Stomach (tissue), 9 donors: ENCODE results near the gene SESTD1. TPM values are rescaled to one million over a fixed set of nuclear protein-coding genes. Genes with fewer than 3 reads are reported as not detected.

Experiments
- DNase-seq, 2 donors: peaks; one replicate each; pipeline versions ENCODE4 v3.0.0 to v3.0.0-alpha.2; 2013 to 2019
- H3K27ac ChIP-seq, 5 donors: fragments of 200-600 bp in 4 of 5; sonication (generic) in 4 of 5; one replicate each; pipeline ENCODE4 v1.5.1; 2013 to 2019; ENCODE audit warnings: mild to moderate bottlenecking in 1 of 5, moderate library complexity in 1 of 5
- H3K27me3 ChIP-seq, 3 donors: fragments of 200-600 bp; sonication (generic); one replicate each; pipeline ENCODE4 v1.5.1; 2017 to 2019; ENCODE audit warnings: mixed run types in 1 of 3
- H3K36me3 ChIP-seq, 4 donors: fragments of 200-600 bp; sonication (generic); 1 replicate in 3 of 4; 2 replicates in 1 of 4; pipeline ENCODE4 v1.5.1; 2016 to 2019
- H3K4me1 ChIP-seq, 4 donors: fragments of 200-600 bp; sonication (generic); one replicate each; pipeline ENCODE4 v1.5.1; 2016 to 2019
- H3K4me3 ChIP-seq, 4 donors: fragments of 200-600 bp; sonication (generic) in 3 of 4; one replicate each; pipeline ENCODE4 v1.5.1; 2016 to 2019; ENCODE audit warnings: mild to moderate bottlenecking in 1 of 4
- H3K9me3 ChIP-seq, 4 donors: fragments of 200-600 bp; sonication (generic); one replicate each; pipeline ENCODE4 v1.5.1; 2016 to 2019
- CTCF ChIP-seq, 7 experiments: fragments of 450-650 bp in 4 of 7; fragments of 200-600 bp in 3 of 7; sonication (generic) in 3 of 7; IDR thresholded peaks; one replicate each; pipeline ENCODE4 v1.5.1; 2016 to 2019; ENCODE audit warnings: antibody characterized with exemption in 7 of 7, control low read depth in 2 of 7, mild to moderate bottlenecking in 1 of 7
- EP300 ChIP-seq: sonication (generic); formaldehyde crosslinking; IDR thresholded peaks from one replicate; pipeline ENCODE4 v1.6.1; 2017; ENCODE audit warnings: antibody characterized with exemption
- POLR2A ChIP-seq, 4 donors: fragments of 450-650 bp; IDR thresholded peaks; one replicate each; pipeline ENCODE4 v1.6.1; 2016; ENCODE audit warnings: antibody characterized with exemption in 4 of 4, control low read depth in 2 of 4, mild to moderate bottlenecking in 1 of 4, moderate library complexity in 1 of 4
- POLR2AphosphoS5 ChIP-seq, 3 donors: sonication (generic); formaldehyde crosslinking; IDR thresholded peaks; one replicate each; pipeline ENCODE4 v1.6.1; 2016; ENCODE audit warnings: antibody characterized with exemption in 3 of 3
- WGBS, 5 donors: extraction: QIAGEN DNeasy Blood & Tissue Kit in 3 of 5; methylation state at CpG; one replicate each; pipeline versions ENCODE4 v1.1.5 to v1.1.7; 2013 to 2018; 5-methylcytosine and 5-hydroxymethylcytosine counted together
- intact Hi-C: fragments of 100-400 bp; cut with DNase I; formaldehyde crosslinking; loops from one replicate; pipeline ENCODE4 v1.15.1; 2023; ENCODE audit warnings: low total_unique reads
- polyA plus RNA-seq, 3 donors: library from polyadenylated mRNA; stranded (reverse); fragments of 200-250 nt; gene quantifications; one replicate each; pipeline ENCODE4 v1.2.3, GENCODE V29; 2013
- total RNA-seq, 5 donors: library from RNA; depleted of rRNA; stranded (reverse); fragments of >200 nt; gene quantifications; one replicate each; pipeline versions ENCODE4 v1.1.0 to v1.2.3, GENCODE V29; 2014 to 2016
- donor health status: healthy with polysubstance abuse.
- donor health status: Bipolar disorder and iron deficiency.
- donor health status: healthy.

The SESTD1 gene
- total and polyA plus RNA-seq, 8 donors: 7.4 to 159 (median 26.2) TPM

- Histone ChIP-seq H3K4me1 (peaks cover 5 to 41% (median 9%) of the 10 kb centered on the region in 4 donors), H3K27ac (peak overlapping the region in 3 of 5 donors; percentile 16 to 39 (median 35)), H3K4me3 (no peak overlapping the region), H3K9me3 (no peaks in the 10 kb centered on the region), H3K27me3 (no peaks in the 10 kb centered on the region), H3K36me3 (no peaks in the 10 kb centered on the region)
- TF ChIP-seq EP300: no peak
- TF ChIP-seq POLR2AphosphoS5 (IDR thresholded peaks at IDR 0.05): no peak
- TF ChIP-seq CTCF (IDR thresholded peaks at IDR 0.05): no peak
- TF ChIP-seq POLR2A (IDR thresholded peaks at IDR 0.05): no peak
- WGBS, 5 donors: 54 to 74% (median 69%) methylated on average over 5 of the region's 5 CpGs
- intact Hi-C loops: no loop called here
- no peak for DNase-seq
These were observed 31.5 kb downstream of the SESTD1 start for GRCh38 chr2:179233083-179233490.

GRCh38 chr2:179226961-179227259 is 37.7 kb downstream of the SESTD1 start:
- Histone ChIP-seq H3K27ac (no peak overlapping the region), H3K4me3 (no peak overlapping the region), H3K4me1 (peaks cover 0 to 29% (median 15%) of the 10 kb centered on the region in 4 donors), H3K36me3 (no peaks in the 10 kb centered on the region), H3K27me3 (no peaks in the 10 kb centered on the region), H3K9me3 (no peaks in the 10 kb centered on the region)
- intact Hi-C loops: no loop called here
- no peak for DNase-seq
- TF ChIP-seq POLR2A (IDR thresholded peaks at IDR 0.05): no peak
- TF ChIP-seq EP300: no peak
- no peak for TF ChIP-seq CTCF (IDR thresholded peaks at IDR 0.05)
- TF ChIP-seq POLR2AphosphoS5 (IDR thresholded peaks at IDR 0.05): no peak

GRCh38 chr2:179226203-179226960 is 38.2 kb downstream of the SESTD1 start:
- H3K9me3 ChIP-seq: no peaks in the 10 kb centered on the region
- H3K4me1 ChIP-seq: peaks cover 0 to 30% (median 15%) of the 10 kb centered on the region in 4 donors
- intact Hi-C loops: no loop called here
- no peak overlapping the region for H3K4me3 ChIP-seq
- TF ChIP-seq POLR2A (IDR thresholded peaks at IDR 0.05) (no peak), CTCF (IDR thresholded peaks at IDR 0.05) (no peak), POLR2AphosphoS5 (IDR thresholded peaks at IDR 0.05) (no peak), EP300 (no peak)
- no peaks in the 10 kb centered on the region for H3K36me3 ChIP-seq
- no peak overlapping the region for H3K27ac ChIP-seq
- peak in 1 of 2 donors; percentile 23 for DNase-seq
- 68 to 82% (median 76%) methylated on average over 6 of the region's 6 CpGs for WGBS, 5 donors
- no peaks in the 10 kb centered on the region for H3K27me3 ChIP-seq

GRCh38 chr2:179224361-179224760 is 40.3 kb downstream of the SESTD1 start:
- Histone ChIP-seq H3K27me3 (no peaks in the 10 kb centered on the region), H3K4me1 (peaks cover 0 to 33% (median 21%) of the 10 kb centered on the region in 4 donors), H3K9me3 (no peaks in the 10 kb centered on the region), H3K4me3 (no peak overlapping the region), H3K36me3 (no peaks in the 10 kb centered on the region), H3K27ac (no peak overlapping the region)
- 57 to 67% (median 62%) methylated on average over 2 of the region's 2 CpGs for WGBS, 5 donors
- intact Hi-C loops: no loop called here
- DNase-seq: no peak
- no peak for TF ChIP-seq POLR2AphosphoS5 (IDR thresholded peaks at IDR 0.05)

- TF ChIP-seq CTCF (IDR thresholded peaks at IDR 0.05): no peak
- TF ChIP-seq EP300: no peak
- no peak for TF ChIP-seq POLR2AphosphoS5 (IDR thresholded peaks at IDR 0.05)
- no peak for TF ChIP-seq POLR2A (IDR thresholded peaks at IDR 0.05)
These were observed 42.6 kb downstream of the SESTD1 start for GRCh38 chr2:179222076-179222475.

More at GRCh38 chr2:179222076-179222475, 42.6 kb downstream of the SESTD1 start:
- H3K9me3 ChIP-seq: no peaks in the 10 kb centered on the region
- 83 to 91% (median 90%) methylated on average over 2 of the region's 2 CpGs for WGBS, 5 donors
- intact Hi-C loops: no loop called here
- H3K4me1 ChIP-seq: peaks cover 0 to 34% (median 20%) of the 10 kb centered on the region in 4 donors
- no peak for DNase-seq
- no peak overlapping the region for H3K4me3 ChIP-seq
- H3K36me3 ChIP-seq: no peaks in the 10 kb centered on the region
- no peak overlapping the region for H3K27ac ChIP-seq
- no peaks in the 10 kb centered on the region for H3K27me3 ChIP-seq
